CD4-positive, alpha-beta T cell treated with Interleukin-10 for 1 hour (primary cell): ENCODE measurements around the gene ABLIM2.

Experiments used
- DNase-seq: peaks from one replicate; pipeline ENCODE4 v3.0.0-alpha.2; 2020

The ABLIM2 gene

GRCh38 chr4:8115916-8116315 is 42.7 kb downstream of the ABLIM2 start:
- no peak for DNase-seq

GRCh38 chr4:8115203-8115520 is 43.5 kb downstream of the ABLIM2 start:
- no peak for DNase-seq

- DNase-seq = no peak
Observed at GRCh38 chr4:8114456-8115202, 44.0 kb downstream of the ABLIM2 start.

GRCh38 chr4:8113611-8114377 is 44.8 kb downstream of the ABLIM2 start:
- no peak for DNase-seq

GRCh38 chr4:8112672-8113071 is 45.9 kb downstream of the ABLIM2 start:
- no peak for DNase-seq

- no peak for DNase-seq
Observed at GRCh38 chr4:8112036-8112576, 46.5 kb downstream of the ABLIM2 start.

GRCh38 chr4:8110071-8110986 is 48.3 kb downstream of the ABLIM2 start:
- DNase-seq = no peak

- DNase-seq = no peak
Observed at GRCh38 chr4:8109406-8110065, 49.1 kb downstream of the ABLIM2 start.

GRCh38 chr4:8108991-8109390 is 49.6 kb downstream of the ABLIM2 start:
- no peak for DNase-seq

- DNase-seq = no peak
Observed at GRCh38 chr4:8108261-8108660, 50.4 kb downstream of the ABLIM2 start.

- DNase-seq = no peak
Observed at GRCh38 chr4:8107146-8107657, 51.4 kb downstream of the ABLIM2 start.

- DNase-seq = no peak
Observed at GRCh38 chr4:8106451-8107025, 52.1 kb downstream of the ABLIM2 start.

- DNase-seq = no peak
Observed at GRCh38 chr4:8105306-8106100, 53.1 kb downstream of the ABLIM2 start.

- no peak for DNase-seq
Observed at GRCh38 chr4:8104491-8105305, 53.9 kb downstream of the ABLIM2 start.

GRCh38 chr4:8103421-8104390 is 54.9 kb downstream of the ABLIM2 start:
- DNase-seq = no peak

GRCh38 chr4:8102831-8103230 is 55.8 kb downstream of the ABLIM2 start:
- DNase-seq = no peak

GRCh38 chr4:8102076-8102355 is 56.6 kb downstream of the ABLIM2 start:
- DNase-seq = no peak

GRCh38 chr4:8101213-8102075 is 57.2 kb downstream of the ABLIM2 start:
- no peak for DNase-seq
